ENCODE data around the gene BRD1. TPM values are rescaled to one million over a fixed set of nuclear protein-coding genes. Genes with fewer than 3 reads are reported as not detected.

The BRD1 gene
- total RNA-seq, 2 experiments from 2014 or later: 49.9 to 56.6 TPM

- Mint-ChIP-seq H3K4me1 (no peaks in the 10 kb centered on the region), H3K27me3 (no peaks in the 10 kb centered on the region), H3K36me3 (no peaks in the 10 kb centered on the region), H3K9me3 (ENCODE audit: low read depth) (no peaks in the 10 kb centered on the region), H3K4me3 (no peak overlapping the region), H3K27ac (no peak overlapping the region)
- CTCF ChIA-PET: no interaction called here
- ATAC-seq: no peak
- DNase-seq: peak; percentile 38
Observed at GRCh38 chr22:49753961-49754695, 73.5 kb downstream of the BRD1 start.

GRCh38 chr22:49753276-49753890 is 74.3 kb downstream of the BRD1 start:
- H3K27me3 Mint-ChIP-seq: no peaks in the 10 kb centered on the region
- H3K27ac Mint-ChIP-seq: no peak overlapping the region
- DNase-seq: peak; percentile 36
- H3K4me3 Mint-ChIP-seq: no peak overlapping the region
- no peaks in the 10 kb centered on the region for H3K9me3 Mint-ChIP-seq (ENCODE audit: low read depth)
- H3K4me1 Mint-ChIP-seq: no peaks in the 10 kb centered on the region
- CTCF ChIA-PET: no interaction called here
- no peak for ATAC-seq
- no peaks in the 10 kb centered on the region for H3K36me3 Mint-ChIP-seq

GRCh38 chr22:49752598-49753091 is 75.0 kb downstream of the BRD1 start:
- Mint-ChIP-seq H3K36me3 (no peaks in the 10 kb centered on the region), H3K4me1 (no peaks in the 10 kb centered on the region), H3K4me3 (no peak overlapping the region), H3K9me3 (ENCODE audit: low read depth) (peaks cover 1% of the 10 kb centered on the region), H3K27ac (no peak overlapping the region), H3K27me3 (peaks cover 6% of the 10 kb centered on the region)
- CTCF ChIA-PET: no interaction called here
- ATAC-seq (no peak), DNase-seq (peak; percentile 36)

DNA sequence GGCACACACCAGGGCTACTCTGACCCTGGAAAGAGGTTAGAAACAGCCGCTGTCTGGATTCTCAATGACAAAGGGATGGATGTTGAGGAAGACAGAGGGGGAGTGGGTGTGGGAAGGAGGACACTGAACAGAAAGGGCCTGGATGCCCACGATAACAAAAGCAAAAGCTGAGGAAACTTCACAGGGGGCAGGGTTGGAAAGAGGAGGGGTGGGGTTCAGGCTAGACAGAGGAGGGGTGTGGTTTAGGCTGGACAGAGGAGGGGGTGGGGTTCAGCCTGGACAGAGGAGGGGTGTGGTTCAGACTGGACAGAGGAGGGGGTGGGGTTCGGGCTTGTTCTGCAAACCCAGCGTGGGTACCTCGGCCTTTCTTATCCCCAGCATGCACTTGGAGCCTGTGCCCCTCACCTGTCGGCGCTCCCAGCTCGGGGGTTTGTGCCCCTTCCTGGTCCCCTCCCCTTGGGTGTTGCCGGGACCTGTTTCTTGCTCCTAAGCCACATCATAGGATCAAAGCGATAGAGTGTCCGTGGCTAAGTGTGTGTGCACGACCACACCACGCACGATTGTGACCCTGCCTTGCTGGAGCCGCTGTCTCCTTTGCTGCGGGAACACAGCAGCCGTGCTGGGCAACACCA is 75.6 kb downstream of the BRD1 start:
- Mint-ChIP-seq H3K27me3 (peaks cover 8% of the 10 kb centered on the region), H3K36me3 (no peaks in the 10 kb centered on the region), H3K9me3 (ENCODE audit: low read depth) (peaks cover 5% of the 10 kb centered on the region), H3K4me1 (no peaks in the 10 kb centered on the region), H3K27ac (no peak overlapping the region), H3K4me3 (no peak overlapping the region)
- ATAC-seq: no peak
- CTCF ChIA-PET: no interaction called here
- no peak for DNase-seq

DNA sequence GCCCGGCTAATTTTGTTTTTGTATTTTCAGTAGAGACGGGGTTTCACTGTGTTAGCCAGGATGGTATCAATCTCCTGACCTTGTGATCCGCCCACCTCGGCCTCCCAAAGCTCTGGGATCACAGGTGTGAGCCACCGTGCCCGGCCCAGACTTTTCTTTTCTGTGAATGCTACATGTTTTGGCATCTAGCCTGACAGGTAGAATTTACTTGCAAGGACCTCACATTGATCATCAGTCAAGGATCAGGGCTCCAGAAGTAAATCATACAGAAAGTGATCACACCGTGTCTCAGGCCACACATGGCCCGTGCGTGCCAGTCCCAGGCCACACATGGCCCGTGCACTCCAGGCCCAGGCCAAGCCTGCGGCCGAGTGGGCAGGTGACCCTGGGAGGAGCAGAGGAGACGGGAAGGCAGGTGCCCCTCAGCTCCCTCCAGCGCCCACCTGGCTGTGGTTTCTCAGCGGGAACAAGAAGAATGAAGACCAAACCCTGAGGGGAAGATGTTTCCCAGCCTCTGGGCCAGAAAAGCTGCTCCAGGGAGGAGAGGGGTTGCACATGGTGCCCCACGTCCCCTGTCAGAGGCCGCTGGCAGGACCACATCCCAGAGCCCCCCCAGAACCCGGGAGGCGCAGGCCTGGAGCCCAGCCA is 76.2 kb downstream of the BRD1 start:
- no peak overlapping the region for H3K27ac Mint-ChIP-seq
- DNase-seq (no peak), ATAC-seq (no peak)
- CTCF ChIA-PET: no interaction called here
- no peak overlapping the region for H3K4me3 Mint-ChIP-seq
- peaks cover 14% of the 10 kb centered on the region for H3K27me3 Mint-ChIP-seq
- H3K9me3 Mint-ChIP-seq (ENCODE audit: low read depth): peaks cover 9% of the 10 kb centered on the region
- H3K4me1 Mint-ChIP-seq: no peaks in the 10 kb centered on the region
- peaks cover under 1% of the 10 kb centered on the region for H3K36me3 Mint-ChIP-seq

DNA sequence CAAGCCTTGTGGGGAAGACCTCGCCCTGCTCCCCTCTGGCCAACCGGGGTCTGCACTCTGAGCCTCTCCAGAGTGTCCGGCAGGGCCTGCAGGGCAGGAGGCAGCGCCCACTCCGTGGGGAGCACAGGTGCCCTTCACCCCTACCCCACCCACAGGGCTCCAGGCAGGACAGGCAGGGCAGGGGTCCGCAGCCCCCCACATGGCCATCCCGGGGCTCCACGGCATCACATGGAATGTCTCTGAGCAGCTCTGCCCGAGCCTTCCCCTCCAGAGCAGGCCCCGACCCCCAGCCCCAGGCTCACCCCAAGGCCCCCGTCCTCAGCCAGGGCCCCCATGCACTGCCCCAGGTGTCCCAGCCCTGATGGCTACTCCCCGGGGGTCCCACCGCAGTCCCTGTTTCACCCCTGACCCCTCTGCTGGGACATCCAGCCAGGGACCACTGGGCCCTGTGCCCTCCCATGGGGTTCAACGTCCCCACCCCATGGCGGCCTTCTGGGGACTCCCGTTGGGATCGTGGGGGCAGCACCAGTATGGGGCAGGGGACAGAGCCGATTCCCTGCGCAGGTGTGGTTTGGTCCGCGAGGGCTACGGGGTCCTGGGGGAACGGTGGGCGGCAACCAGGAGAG is 77.7 kb downstream of the BRD1 start:
- Mint-ChIP-seq H3K36me3 (peaks cover 1% of the 10 kb centered on the region), H3K27ac (no peak overlapping the region), H3K4me3 (no peak overlapping the region), H3K27me3 (peaks cover 22% of the 10 kb centered on the region), H3K9me3 (ENCODE audit: low read depth) (peaks cover 13% of the 10 kb centered on the region), H3K4me1 (no peaks in the 10 kb centered on the region)
- ATAC-seq: no peak
- DNase-seq: no peak
- CTCF ChIA-PET: no interaction called here

GRCh38 chr22:49749227-49749626 is 78.4 kb downstream of the BRD1 start:
- CTCF ChIA-PET: interaction anchor here (0.9 kb wide), 1 partner anchor 25 kb away, joined by 4 read pairs; no protein-coding TSS in a partner anchor
- ATAC-seq (no peak), DNase-seq (no peak)
- Mint-ChIP-seq H3K27me3 (peaks cover 23% of the 10 kb centered on the region), H3K4me3 (no peak overlapping the region), H3K9me3 (ENCODE audit: low read depth) (peaks cover 16% of the 10 kb centered on the region), H3K27ac (no peak overlapping the region), H3K4me1 (no peaks in the 10 kb centered on the region), H3K36me3 (peaks cover 1% of the 10 kb centered on the region)

GRCh38 chr22:49748514-49748913 is 79.2 kb downstream of the BRD1 start:
- DNase-seq (no peak), ATAC-seq (no peak)
- CTCF ChIA-PET: interaction anchor here (0.9 kb wide), 2 partner anchors 23 to 24 kb away, joined by 4 read pairs; no protein-coding TSS in a partner anchor
- Mint-ChIP-seq H3K4me1 (no peaks in the 10 kb centered on the region), H3K4me3 (no peak overlapping the region), H3K9me3 (ENCODE audit: low read depth) (peaks cover 16% of the 10 kb centered on the region), H3K27ac (no peak overlapping the region), H3K27me3 (peaks cover 29% of the 10 kb centered on the region), H3K36me3 (peaks cover 4% of the 10 kb centered on the region)

DNA sequence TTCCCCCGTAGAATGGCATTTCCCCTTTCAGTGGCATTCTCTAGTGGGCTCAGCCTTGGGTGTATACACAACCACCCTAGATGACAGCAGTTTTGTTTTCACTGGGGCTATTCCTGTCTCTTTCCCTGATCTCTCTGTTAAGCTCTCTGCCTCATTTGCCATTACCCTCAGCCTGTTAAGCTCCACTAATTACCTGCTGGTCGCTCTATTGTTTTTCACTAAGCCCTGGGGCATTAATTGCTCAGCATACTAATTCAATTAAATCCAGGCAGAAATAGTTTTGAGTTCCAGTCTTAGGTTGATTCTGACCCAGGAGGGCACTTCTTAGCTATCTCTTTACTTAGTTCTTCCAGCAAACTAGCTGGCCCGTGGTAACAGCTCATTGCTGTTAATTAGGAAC is 80.0 kb downstream of the BRD1 start:
- CTCF ChIA-PET: interaction anchor here (0.9 kb wide), 1 partner anchor 22 kb away, joined by 4 read pairs; no protein-coding TSS in a partner anchor
- H3K27me3 Mint-ChIP-seq: peaks cover 36% of the 10 kb centered on the region
- H3K36me3 Mint-ChIP-seq: peaks cover 4% of the 10 kb centered on the region
- H3K27ac Mint-ChIP-seq: no peak overlapping the region
- DNase-seq (no peak), ATAC-seq (no peak)
- H3K4me3 Mint-ChIP-seq: no peak overlapping the region
- no peaks in the 10 kb centered on the region for H3K4me1 Mint-ChIP-seq
- H3K9me3 Mint-ChIP-seq (ENCODE audit: low read depth): peaks cover 16% of the 10 kb centered on the region

DNA sequence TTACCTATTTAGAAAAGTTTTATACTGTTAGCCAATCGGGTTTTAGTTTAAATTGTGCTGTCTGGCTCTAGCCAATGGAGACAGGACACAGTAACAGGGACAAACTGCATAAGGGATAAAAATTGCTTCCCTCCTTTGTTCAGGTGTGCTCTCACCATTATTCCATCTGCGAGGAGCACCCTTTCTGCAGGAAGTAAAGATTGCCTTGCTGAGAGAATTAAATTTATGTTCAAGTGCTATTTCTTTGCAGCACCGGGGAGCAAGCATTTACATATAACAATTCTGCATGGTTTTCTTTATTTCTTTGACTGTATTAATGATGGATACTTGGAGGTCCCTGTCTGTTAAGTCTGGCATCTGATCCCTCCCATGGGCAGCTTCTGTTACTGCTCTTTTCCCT is 80.5 kb downstream of the BRD1 start:
- ATAC-seq: no peak
- Mint-ChIP-seq H3K36me3 (peaks cover 4% of the 10 kb centered on the region), H3K27me3 (peaks cover 41% of the 10 kb centered on the region), H3K4me3 (no peak overlapping the region), H3K4me1 (no peaks in the 10 kb centered on the region), H3K9me3 (ENCODE audit: low read depth) (peaks cover 16% of the 10 kb centered on the region), H3K27ac (no peak overlapping the region)
- CTCF ChIA-PET: no interaction called here
- no peak for DNase-seq

- ATAC-seq (no peak), DNase-seq (no peak)
- Mint-ChIP-seq H3K27ac (no peak overlapping the region), H3K36me3 (peaks cover 4% of the 10 kb centered on the region), H3K27me3 (peaks cover 44% of the 10 kb centered on the region), H3K4me1 (no peaks in the 10 kb centered on the region), H3K4me3 (no peak overlapping the region), H3K9me3 (ENCODE audit: low read depth) (peaks cover 16% of the 10 kb centered on the region)
- CTCF ChIA-PET: no interaction called here
Observed at GRCh38 chr22:49746065-49746464, 81.6 kb downstream of the BRD1 start.

GRCh38 chr22:49740242-49740641 is 87.4 kb downstream of the BRD1 start:
- H3K9me3 Mint-ChIP-seq (ENCODE audit: low read depth): peaks cover 3% of the 10 kb centered on the region
- ATAC-seq: no peak
- H3K4me3 Mint-ChIP-seq: no peak overlapping the region
- H3K36me3 Mint-ChIP-seq: peaks cover 7% of the 10 kb centered on the region
- H3K27me3 Mint-ChIP-seq: peaks cover 36% of the 10 kb centered on the region
- DNase-seq: no peak
- CTCF ChIA-PET: interaction anchor here (1.3 kb wide), 1 partner anchor 290 kb away, joined by 3 read pairs; no protein-coding TSS in a partner anchor
- H3K4me1 Mint-ChIP-seq: no peaks in the 10 kb centered on the region
- H3K27ac Mint-ChIP-seq: no peak overlapping the region

- Mint-ChIP-seq H3K27me3 (peaks cover 40% of the 10 kb centered on the region), H3K4me3 (no peak overlapping the region), H3K36me3 (peaks cover 7% of the 10 kb centered on the region), H3K4me1 (no peaks in the 10 kb centered on the region), H3K27ac (no peak overlapping the region), H3K9me3 (ENCODE audit: low read depth) (no peaks in the 10 kb centered on the region)
- DNase-seq (no peak), ATAC-seq (no peak)
- CTCF ChIA-PET: no interaction called here
Observed at GRCh38 chr22:49739138-49739537, 88.5 kb downstream of the BRD1 start.
